ENCODE results near the gene SUN1.
"Not testable (repeated sequence)": the region's sequence is repeated elsewhere in the genome, so short reads cannot be mapped to it uniquely, and the experiment has no call there.

The SUN1 gene

GRCh38 chr7:835485-836401, 3.5 kb downstream of the SUN1 start:
- DNase-seq (ENCODE audit: low read depth), result no peak

- peak; percentile 60 for DNase-seq (ENCODE audit: low read depth)
Measured at GRCh38 chr7:836429-836828, 4.2 kb downstream of the SUN1 start.

DNA sequence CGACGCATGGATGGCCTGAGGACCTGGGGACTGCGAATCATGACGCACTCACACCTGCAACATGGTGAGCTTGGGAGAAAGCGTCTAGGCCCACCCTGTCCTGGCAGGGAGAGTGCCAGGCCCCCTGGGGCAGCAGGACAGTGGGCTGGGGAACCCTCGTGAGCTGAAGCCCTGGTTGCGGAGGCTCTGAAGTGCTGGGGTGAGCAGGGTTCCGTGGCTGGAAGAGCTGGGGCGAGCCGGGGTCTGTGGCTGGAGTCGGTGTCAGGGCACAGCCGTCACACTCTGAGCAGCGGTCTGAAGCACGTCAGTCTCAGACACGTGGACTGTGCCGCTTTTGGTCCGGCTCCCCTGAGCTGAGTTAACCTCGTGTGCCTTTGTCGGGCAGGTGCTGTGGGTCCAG, 4.7 kb downstream of the SUN1 start:
- no peak for DNase-seq (ENCODE audit: low read depth)

DNA sequence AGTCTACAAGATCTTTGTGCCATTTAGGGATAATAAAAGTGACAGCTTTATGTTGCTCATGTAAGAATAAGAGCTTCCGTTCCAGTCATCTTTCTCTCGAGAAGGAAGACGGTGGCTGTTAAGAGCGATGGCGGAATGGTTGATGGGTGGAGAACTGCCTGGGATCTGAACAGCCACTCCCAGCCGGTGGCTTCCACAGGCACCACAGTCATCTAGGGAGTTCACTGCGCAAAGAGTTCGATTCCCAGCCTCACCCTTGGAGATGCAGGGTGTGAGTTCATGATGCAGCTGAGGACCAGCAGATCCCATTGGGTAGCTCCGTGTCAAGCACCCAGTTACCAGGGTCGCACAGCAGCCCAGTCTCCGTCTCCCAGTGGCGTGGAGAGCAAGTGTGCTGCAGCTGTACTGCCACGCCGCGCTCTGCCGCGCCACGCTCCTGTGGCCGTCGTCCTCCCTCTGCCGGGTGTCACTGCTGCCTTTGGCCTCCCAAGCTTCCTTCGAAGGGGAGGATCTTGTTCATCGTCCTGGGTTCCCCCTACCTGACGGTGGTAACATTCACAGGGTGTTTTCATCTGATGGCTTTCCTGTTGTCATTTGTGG, 7.8 kb downstream of the SUN1 start:
- DNase-seq (ENCODE audit: low read depth), result no peak

- DNase-seq (ENCODE audit: low read depth), result no peak
Measured at GRCh38 chr7:841943-842342, 9.7 kb downstream of the SUN1 start.

- no peak for DNase-seq (ENCODE audit: low read depth)
Measured at GRCh38 chr7:842431-843031, 10.3 kb downstream of the SUN1 start.

- DNase-seq (ENCODE audit: low read depth), result no peak
Measured at GRCh38 chr7:843230-843629, 11.0 kb downstream of the SUN1 start.

- no peak for DNase-seq (ENCODE audit: low read depth)
Measured at GRCh38 chr7:844043-844442, 11.8 kb downstream of the SUN1 start.

GRCh38 chr7:844514-844913, 12.2 kb downstream of the SUN1 start:
- DNase-seq (ENCODE audit: low read depth), result no peak

GRCh38 chr7:845091-845490, 12.8 kb downstream of the SUN1 start:
- DNase-seq (ENCODE audit: low read depth), result no peak

GRCh38 chr7:845731-846130, 13.5 kb downstream of the SUN1 start:
- no peak for DNase-seq (ENCODE audit: low read depth)

DNA sequence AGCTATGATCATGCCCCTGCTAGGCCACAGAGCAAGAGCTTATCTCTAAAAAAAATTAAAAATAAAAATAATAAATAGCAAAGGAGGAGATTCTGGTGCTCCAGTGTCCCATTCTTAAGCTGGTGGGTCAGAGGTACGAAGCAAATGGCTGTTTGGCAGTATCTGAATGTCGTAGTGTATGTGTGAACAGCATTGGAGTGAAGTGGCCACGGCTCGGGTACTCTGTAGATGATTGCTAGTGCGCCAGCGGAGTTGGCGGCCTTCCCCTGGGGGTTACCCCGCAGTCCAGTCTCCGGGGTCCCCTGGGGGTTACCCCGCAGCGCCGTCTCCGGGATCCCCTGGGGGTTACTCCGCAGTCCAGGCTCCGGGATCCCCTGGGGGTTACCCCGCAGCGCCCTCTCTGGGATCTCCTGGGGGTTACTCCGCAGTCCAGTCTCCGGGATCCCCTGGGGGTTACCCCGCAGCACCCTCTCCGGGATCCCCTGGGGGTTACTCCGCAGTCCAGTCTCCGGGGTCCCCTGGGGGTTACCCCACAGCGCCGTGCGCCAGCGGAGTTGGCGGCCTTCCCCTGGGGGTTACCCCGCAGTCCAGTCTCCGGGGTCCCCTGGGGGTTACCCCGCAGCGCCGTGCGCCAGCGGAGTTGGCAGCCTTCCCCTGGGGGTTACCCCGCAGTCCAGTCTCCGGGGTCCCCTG, 14.8 kb downstream of the SUN1 start:
- DNase-seq (ENCODE audit: low read depth), result not testable (repeated sequence)

DNA sequence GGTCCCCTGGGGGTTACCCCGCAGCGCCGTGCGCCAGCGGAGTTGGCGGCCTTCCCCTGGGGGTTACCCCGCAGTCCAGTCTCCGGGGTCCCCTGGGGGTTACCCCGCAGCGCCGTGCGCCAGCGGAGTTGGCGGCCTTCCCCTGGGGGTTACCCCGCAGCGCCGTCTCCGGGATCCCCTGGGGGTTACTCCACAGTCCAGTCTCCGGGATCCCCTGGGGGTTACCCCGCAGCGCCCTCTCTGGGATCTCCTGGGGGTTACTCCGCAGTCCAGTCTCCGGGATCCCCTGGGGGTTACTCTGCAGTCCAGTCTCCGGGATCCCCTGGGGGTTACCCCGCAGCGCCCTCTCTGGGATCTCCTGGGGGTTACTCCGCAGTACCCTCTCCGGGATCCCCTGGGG, 15.5 kb downstream of the SUN1 start:
- not testable (repeated sequence) for DNase-seq (ENCODE audit: low read depth)

DNA sequence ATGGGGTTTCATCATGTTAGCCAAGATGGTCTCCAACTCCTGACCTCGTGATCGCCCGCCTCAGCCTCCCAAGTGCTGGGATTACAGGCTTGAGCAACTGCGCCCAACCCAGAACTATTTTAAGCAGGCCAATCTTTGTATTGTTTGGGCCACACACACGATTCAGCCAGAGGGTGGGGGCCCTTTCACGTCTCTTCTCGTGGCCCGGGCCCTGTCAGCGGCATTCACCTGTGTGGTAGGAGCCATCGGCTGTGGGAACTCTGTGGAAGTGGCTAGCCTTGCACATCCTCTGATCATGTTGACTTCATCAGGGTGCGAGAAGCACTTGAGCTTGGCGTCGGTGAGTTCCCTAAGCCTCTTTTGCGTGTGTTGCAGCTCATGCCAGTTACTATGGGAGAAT, 16.9 kb downstream of the SUN1 start:
- DNase-seq (ENCODE audit: low read depth), result no peak

GRCh38 chr7:849781-850180, 17.5 kb downstream of the SUN1 start:
- DNase-seq (ENCODE audit: low read depth), result no peak

DNA sequence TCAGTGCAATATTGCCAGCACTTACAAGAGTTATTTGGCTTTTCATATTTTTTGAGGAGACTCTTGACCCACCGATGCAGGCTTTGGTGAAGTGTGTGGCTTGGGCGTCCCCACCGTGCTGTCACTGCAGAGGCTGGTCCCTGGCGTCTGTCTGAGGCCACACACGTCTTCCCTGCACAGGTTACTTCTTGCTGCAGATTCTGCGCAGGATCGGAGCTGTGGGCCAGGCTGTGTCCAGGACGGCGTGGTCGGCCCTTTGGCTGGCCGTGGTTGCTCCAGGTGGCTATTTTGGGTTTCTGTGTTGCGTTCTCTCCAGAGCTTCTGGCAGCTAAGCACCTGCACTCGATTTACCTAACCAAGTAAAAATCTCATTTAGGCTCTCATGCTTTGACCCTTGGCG, 18.9 kb downstream of the SUN1 start:
- no peak for DNase-seq (ENCODE audit: low read depth)

- DNase-seq (ENCODE audit: low read depth), result no peak
Measured at GRCh38 chr7:853366-854117, 21.3 kb downstream of the SUN1 start.

GRCh38 chr7:854118-854775, 22.0 kb downstream of the SUN1 start:
- no peak for DNase-seq (ENCODE audit: low read depth)

DNA sequence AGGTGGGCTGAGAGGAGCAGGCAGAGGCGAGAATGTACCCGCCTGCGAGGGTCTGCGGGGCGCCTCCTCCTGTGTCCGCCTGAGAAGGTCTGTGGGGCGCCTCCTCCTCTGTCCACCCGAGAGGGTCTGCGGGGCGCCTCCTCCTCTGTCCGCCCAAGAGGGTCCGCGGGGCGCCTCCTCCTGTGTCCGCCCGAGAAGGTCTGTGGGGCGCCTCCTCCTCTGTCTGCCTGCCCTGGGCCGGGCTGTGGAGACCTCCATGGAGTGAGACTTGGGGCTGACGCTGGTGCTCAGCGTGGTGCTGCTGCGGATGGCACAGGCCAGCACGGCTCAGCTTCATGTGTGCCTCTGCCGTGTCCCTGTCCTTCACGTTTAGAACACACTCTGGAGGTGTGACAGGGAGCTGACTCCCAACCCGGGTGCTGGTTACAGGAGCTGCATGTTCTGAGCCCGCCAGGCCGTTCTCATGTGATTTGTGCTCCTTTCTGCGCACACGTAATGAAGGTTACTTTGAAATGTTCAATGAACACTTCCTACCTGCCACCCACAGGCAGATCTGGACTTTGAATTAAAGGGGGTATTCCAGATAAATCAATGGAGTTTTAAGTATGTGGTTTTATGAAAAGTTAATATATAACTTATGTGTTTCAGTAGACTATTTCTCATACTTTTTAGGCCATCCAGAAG, 23.6 kb downstream of the SUN1 start:
- DNase-seq (ENCODE audit: low read depth), result no peak

- no peak for DNase-seq (ENCODE audit: low read depth)
Measured at GRCh38 chr7:856444-857095, 24.3 kb downstream of the SUN1 start.
